ENCODE data around the gene NME7. TPM values are rescaled to one million over a fixed set of nuclear protein-coding genes. Genes with fewer than 3 reads are reported as not detected.

The NME7 gene
- total and polyA plus RNA-seq, 2 experiments from 2014 or later, result 39.1 to 48.5 TPM

DNA sequence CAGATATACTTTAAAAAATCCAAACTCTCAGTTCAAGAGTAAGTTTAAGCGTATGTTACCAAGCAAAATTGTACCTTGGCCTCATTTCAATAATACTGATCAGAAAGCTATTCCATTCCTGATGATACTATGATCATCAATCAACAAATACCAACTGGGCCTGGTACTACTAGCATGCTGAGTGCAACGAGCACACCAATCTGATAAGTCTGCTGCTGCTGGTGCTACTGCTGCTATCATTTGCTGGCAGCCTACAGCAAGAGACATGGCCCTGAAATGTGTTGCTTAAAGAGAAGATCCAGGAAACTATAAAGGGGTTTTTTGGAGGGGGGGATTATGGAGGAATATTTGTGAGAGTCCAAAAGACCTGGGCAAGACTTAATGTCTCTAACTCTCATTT lies 39.7 kb downstream of the NME7 start:
- Histone ChIP-seq H3K4me2 (no peak overlapping the region), H2AFZ (no peak overlapping the region), H3K4me1 (ENCODE audit: insufficient read depth) (peaks cover 24% of the 10 kb centered on the region), H4K20me1 (replicated peaks; ENCODE audit: insufficient read depth) (no peaks in the 10 kb centered on the region), H3K36me3 (ENCODE audit: insufficient read depth) (no peaks in the 10 kb centered on the region), H3K79me2 (replicated peaks; ENCODE audit: insufficient read depth) (peaks cover 5% of the 10 kb centered on the region; the same call in 1 of the 2 replicates), H3K27ac (ENCODE audit: low read depth) (no peak overlapping the region), H3K9me2 (ENCODE audit: insufficient read depth) (no peaks in the 10 kb centered on the region), H3K27me3 (ENCODE audit: insufficient read depth) (no peaks in the 10 kb centered on the region), H3K4me3 (no peak overlapping the region), H3F3A (replicated peaks; ENCODE audit: low read depth) (no peaks in the 10 kb centered on the region)
- Mint-ChIP-seq H3K36me3 (ENCODE audit: low read depth) (peaks cover 7% of the 10 kb centered on the region; the same call in 2 of the 3 replicates), H3K4me3 (no peak overlapping the region), H3K27ac (no peak overlapping the region), H3K9me3 (peaks cover 4% of the 10 kb centered on the region; the same call in 2 of the 3 replicates), H3K4me1 (peaks cover 15% of the 10 kb centered on the region), H3K27me3 (ENCODE audit: insufficient read depth, low read depth, poor library complexity) (peaks cover 2% of the 10 kb centered on the region)
- DNase-seq (ENCODE audit: low spot score) (no peak), ATAC-seq (no peak)
- TF ChIP-seq NANOG (IDR thresholded peaks at IDR 0.05; ENCODE audit: borderline replicate concordance) (no peak), JUNB (IDR thresholded peaks at IDR 0.05; ENCODE audit: unreplicated experiment) (no peak), CREB1 (CRISPR knock-in tag; IDR thresholded peaks at IDR 0.05; ENCODE audit: low read depth) (no peak), EZH2 (IDR thresholded peaks at IDR 0.05; ENCODE audit: low read depth, unreplicated experiment) (no peak), EZH2phosphoT487 (IDR thresholded peaks at IDR 0.05; ENCODE audit: unreplicated experiment) (no peak), ZNF331 (CRISPR knock-in tag; IDR thresholded peaks at IDR 0.05; ENCODE audit: low read depth) (no peak), POLR2AphosphoS5 (IDR thresholded peaks at IDR 0.05; ENCODE audit: low read depth) (no peak)
- TF ChIP-seq, protein P1, sequence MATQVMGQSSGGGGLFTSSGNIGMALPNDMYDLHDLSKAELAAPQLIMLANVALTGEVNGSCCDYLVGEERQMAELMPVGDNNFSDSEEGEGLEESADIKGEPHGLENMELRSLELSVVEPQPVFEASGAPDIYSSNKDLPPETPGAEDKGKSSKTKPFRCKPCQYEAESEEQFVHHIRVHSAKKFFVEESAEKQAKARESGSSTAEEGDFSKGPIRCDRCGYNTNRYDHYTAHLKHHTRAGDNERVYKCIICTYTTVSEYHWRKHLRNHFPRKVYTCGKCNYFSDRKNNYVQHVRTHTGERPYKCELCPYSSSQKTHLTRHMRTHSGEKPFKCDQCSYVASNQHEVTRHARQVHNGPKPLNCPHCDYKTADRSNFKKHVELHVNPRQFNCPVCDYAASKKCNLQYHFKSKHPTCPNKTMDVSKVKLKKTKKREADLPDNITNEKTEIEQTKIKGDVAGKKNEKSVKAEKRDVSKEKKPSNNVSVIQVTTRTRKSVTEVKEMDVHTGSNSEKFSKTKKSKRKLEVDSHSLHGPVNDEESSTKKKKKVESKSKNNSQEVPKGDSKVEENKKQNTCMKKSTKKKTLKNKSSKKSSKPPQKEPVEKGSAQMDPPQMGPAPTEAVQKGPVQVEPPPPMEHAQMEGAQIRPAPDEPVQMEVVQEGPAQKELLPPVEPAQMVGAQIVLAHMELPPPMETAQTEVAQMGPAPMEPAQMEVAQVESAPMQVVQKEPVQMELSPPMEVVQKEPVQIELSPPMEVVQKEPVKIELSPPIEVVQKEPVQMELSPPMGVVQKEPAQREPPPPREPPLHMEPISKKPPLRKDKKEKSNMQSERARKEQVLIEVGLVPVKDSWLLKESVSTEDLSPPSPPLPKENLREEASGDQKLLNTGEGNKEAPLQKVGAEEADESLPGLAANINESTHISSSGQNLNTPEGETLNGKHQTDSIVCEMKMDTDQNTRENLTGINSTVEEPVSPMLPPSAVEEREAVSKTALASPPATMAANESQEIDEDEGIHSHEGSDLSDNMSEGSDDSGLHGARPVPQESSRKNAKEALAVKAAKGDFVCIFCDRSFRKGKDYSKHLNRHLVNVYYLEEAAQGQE (IDR thresholded peaks at IDR 0.05; ENCODE audit: unreplicated experiment), result no peak
- TF ChIP-seq, protein P2, sequence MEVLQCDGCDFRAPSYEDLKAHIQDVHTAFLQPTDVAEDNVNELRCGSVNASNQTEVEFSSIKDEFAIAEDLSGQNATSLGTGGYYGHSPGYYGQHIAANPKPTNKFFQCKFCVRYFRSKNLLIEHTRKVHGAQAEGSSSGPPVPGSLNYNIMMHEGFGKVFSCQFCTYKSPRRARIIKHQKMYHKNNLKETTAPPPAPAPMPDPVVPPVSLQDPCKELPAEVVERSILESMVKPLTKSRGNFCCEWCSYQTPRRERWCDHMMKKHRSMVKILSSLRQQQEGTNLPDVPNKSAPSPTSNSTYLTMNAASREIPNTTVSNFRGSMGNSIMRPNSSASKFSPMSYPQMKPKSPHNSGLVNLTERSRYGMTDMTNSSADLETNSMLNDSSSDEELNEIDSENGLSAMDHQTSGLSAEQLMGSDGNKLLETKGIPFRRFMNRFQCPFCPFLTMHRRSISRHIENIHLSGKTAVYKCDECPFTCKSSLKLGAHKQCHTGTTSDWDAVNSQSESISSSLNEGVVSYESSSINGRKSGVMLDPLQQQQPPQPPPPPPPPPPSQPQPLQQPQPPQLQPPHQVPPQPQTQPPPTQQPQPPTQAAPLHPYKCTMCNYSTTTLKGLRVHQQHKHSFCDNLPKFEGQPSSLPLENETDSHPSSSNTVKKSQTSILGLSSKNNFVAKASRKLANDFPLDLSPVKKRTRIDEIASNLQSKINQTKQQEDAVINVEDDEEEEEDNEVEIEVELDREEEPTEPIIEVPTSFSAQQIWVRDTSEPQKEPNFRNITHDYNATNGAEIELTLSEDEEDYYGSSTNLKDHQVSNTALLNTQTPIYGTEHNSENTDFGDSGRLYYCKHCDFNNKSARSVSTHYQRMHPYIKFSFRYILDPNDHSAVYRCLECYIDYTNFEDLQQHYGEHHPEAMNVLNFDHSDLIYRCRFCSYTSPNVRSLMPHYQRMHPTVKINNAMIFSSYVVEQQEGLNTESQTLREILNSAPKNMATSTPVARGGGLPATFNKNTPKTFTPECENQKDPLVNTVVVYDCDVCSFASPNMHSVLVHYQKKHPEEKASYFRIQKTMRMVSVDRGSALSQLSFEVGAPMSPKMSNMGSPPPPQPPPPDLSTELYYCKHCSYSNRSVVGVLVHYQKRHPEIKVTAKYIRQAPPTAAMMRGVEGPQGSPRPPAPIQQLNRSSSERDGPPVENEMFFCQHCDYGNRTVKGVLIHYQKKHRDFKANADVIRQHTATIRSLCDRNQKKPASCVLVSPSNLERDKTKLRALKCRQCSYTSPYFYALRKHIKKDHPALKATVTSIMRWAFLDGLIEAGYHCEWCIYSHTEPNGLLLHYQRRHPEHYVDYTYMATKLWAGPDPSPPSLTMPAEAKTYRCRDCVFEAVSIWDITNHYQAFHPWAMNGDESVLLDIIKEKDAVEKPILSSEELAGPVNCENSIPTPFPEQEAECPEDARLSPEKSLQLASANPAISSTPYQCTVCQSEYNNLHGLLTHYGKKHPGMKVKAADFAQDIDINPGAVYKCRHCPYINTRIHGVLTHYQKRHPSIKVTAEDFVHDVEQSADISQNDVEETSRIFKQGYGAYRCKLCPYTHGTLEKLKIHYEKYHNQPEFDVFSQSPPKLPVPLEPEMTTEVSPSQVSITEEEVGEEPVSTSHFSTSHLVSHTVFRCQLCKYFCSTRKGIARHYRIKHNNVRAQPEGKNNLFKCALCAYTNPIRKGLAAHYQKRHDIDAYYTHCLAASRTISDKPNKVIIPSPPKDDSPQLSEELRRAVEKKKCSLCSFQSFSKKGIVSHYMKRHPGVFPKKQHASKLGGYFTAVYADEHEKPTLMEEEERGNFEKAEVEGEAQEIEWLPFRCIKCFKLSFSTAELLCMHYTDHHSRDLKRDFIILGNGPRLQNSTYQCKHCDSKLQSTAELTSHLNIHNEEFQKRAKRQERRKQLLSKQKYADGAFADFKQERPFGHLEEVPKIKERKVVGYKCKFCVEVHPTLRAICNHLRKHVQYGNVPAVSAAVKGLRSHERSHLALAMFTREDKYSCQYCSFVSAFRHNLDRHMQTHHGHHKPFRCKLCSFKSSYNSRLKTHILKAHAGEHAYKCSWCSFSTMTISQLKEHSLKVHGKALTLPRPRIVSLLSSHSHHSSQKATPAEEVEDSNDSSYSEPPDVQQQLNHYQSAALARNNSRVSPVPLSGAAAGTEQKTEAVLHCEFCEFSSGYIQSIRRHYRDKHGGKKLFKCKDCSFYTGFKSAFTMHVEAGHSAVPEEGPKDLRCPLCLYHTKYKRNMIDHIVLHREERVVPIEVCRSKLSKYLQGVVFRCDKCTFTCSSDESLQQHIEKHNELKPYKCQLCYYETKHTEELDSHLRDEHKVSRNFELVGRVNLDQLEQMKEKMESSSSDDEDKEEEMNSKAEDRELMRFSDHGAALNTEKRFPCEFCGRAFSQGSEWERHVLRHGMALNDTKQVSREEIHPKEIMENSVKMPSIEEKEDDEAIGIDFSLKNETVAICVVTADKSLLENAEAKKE (CRISPR knock-in tag; IDR thresholded peaks at IDR 0.05), result no peak
- TF ChIP-seq, protein P3, sequence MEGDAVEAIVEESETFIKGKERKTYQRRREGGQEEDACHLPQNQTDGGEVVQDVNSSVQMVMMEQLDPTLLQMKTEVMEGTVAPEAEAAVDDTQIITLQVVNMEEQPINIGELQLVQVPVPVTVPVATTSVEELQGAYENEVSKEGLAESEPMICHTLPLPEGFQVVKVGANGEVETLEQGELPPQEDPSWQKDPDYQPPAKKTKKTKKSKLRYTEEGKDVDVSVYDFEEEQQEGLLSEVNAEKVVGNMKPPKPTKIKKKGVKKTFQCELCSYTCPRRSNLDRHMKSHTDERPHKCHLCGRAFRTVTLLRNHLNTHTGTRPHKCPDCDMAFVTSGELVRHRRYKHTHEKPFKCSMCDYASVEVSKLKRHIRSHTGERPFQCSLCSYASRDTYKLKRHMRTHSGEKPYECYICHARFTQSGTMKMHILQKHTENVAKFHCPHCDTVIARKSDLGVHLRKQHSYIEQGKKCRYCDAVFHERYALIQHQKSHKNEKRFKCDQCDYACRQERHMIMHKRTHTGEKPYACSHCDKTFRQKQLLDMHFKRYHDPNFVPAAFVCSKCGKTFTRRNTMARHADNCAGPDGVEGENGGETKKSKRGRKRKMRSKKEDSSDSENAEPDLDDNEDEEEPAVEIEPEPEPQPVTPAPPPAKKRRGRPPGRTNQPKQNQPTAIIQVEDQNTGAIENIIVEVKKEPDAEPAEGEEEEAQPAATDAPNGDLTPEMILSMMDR (conservative IDR thresholded peaks at IDR 0.05; ENCODE audit: low read depth in 2 of 2), result no peak
- TF ChIP-seq, protein P4, sequence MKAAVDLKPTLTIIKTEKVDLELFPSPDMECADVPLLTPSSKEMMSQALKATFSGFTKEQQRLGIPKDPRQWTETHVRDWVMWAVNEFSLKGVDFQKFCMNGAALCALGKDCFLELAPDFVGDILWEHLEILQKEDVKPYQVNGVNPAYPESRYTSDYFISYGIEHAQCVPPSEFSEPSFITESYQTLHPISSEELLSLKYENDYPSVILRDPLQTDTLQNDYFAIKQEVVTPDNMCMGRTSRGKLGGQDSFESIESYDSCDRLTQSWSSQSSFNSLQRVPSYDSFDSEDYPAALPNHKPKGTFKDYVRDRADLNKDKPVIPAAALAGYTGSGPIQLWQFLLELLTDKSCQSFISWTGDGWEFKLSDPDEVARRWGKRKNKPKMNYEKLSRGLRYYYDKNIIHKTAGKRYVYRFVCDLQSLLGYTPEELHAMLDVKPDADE (IDR thresholded peaks at IDR 0.05), result no peak
